Peyer's patch (tissue), 4 donors: Measurements from ENCODE around the gene HLCS. TPM values are rescaled to one million over a fixed set of nuclear protein-coding genes. Genes with fewer than 3 reads are reported as not detected.

Experiments used
- DNase-seq, 3 donors: peaks; one replicate each; pipeline ENCODE4 v3.0.0-alpha.2; 2017 to 2019
- H3K27ac ChIP-seq, 4 donors: fragments of 200-600 bp; sonication (generic); one replicate each; pipeline ENCODE4 v1.5.1; 2016 to 2019
- H3K27me3 ChIP-seq, 2 donors: fragments of 200-600 bp; sonication (generic); one replicate each; pipeline ENCODE4 v1.5.1; 2019
- H3K36me3 ChIP-seq, 3 donors: fragments of 200-600 bp; sonication (generic); one replicate each; pipeline ENCODE4 v1.5.1; 2016 to 2019
- H3K4me1 ChIP-seq, 4 donors: fragments of 200-600 bp; sonication (generic); one replicate each; pipeline ENCODE4 v1.5.1; 2016 to 2019
- H3K4me3 ChIP-seq, 4 donors: fragments of 200-600 bp; sonication (generic); 1 replicate in 3 of 4; 2 replicates in 1 of 4; pipeline ENCODE4 v1.5.1; 2016 to 2019; ENCODE audit warnings: mild to moderate bottlenecking in 1 of 4
- H3K9me3 ChIP-seq, 4 donors: fragments of 200-600 bp; sonication (generic); one replicate each; pipeline ENCODE4 v1.5.1; 2016 to 2019; ENCODE audit warnings: mild to moderate bottlenecking in 1 of 4
- CTCF ChIP-seq, 6 experiments: fragments of 450-650 bp in 4 of 6; fragments of 200-600 bp in 2 of 6; sonication (generic) in 1 of 6; IDR thresholded peaks; one replicate each; pipeline ENCODE4 v1.5.1; 2017 to 2019; ENCODE audit warnings: antibody characterized with exemption in 6 of 6, mild to moderate bottlenecking in 3 of 6, moderate library complexity in 1 of 6
- POLR2A ChIP-seq, 2 donors: fragments of 450-650 bp; IDR thresholded peaks; one replicate each; pipeline ENCODE4 v1.5.1; 2017; ENCODE audit warnings: antibody characterized with exemption in 2 of 2, mild to moderate bottlenecking in 2 of 2, moderate library complexity in 2 of 2
- total RNA-seq, 4 donors: library from RNA; depleted of rRNA; stranded (reverse); fragments of >200 nt; gene quantifications; one replicate each; pipeline ENCODE4 v1.1.0, GENCODE V29; 2016

HLCS gene
- total RNA-seq, 4 donors from 2014 or later = 14.9 to 27.9 (median 24.3) TPM

GRCh38 chr21:36732761-36733160, 233.7 kb downstream of the HLCS start:
- H3K36me3 ChIP-seq = no peaks in the 10 kb centered on the region
- no peak for TF ChIP-seq POLR2A (IDR thresholded peaks at IDR 0.05)
- no peak overlapping the region for H3K27ac ChIP-seq
- DNase-seq = peak in 1 of 3 donors; percentile 5
- H3K9me3 ChIP-seq = no peaks in the 10 kb centered on the region
- H3K27me3 ChIP-seq = no peaks in the 10 kb centered on the region
- H3K4me1 ChIP-seq = no peaks in the 10 kb centered on the region
- H3K4me3 ChIP-seq = no peak overlapping the region

GRCh38 chr21:36732217-36732616, 234.3 kb downstream of the HLCS start:
- no peak overlapping the region for H3K27ac ChIP-seq
- no peaks in the 10 kb centered on the region for H3K9me3 ChIP-seq
- no peak overlapping the region for H3K4me3 ChIP-seq
- H3K27me3 ChIP-seq = no peaks in the 10 kb centered on the region
- no peaks in the 10 kb centered on the region for H3K4me1 ChIP-seq
- TF ChIP-seq CTCF (IDR thresholded peaks at IDR 0.05) (no peak), POLR2A (IDR thresholded peaks at IDR 0.05) (no peak)
- DNase-seq = peak in 1 of 3 donors; percentile 29
- no peaks in the 10 kb centered on the region for H3K36me3 ChIP-seq

GRCh38 chr21:36730291-36731281, 235.9 kb downstream of the HLCS start:
- Histone ChIP-seq H3K27me3 (no peaks in the 10 kb centered on the region), H3K36me3 (no peaks in the 10 kb centered on the region), H3K27ac (no peak overlapping the region), H3K4me1 (no peaks in the 10 kb centered on the region), H3K4me3 (no peak overlapping the region), H3K9me3 (no peaks in the 10 kb centered on the region)
- TF ChIP-seq CTCF (IDR thresholded peaks at IDR 0.05) (no peak), POLR2A (IDR thresholded peaks at IDR 0.05) (no peak)
- peak in 1 of 3 donors; percentile 24 for DNase-seq

DNA sequence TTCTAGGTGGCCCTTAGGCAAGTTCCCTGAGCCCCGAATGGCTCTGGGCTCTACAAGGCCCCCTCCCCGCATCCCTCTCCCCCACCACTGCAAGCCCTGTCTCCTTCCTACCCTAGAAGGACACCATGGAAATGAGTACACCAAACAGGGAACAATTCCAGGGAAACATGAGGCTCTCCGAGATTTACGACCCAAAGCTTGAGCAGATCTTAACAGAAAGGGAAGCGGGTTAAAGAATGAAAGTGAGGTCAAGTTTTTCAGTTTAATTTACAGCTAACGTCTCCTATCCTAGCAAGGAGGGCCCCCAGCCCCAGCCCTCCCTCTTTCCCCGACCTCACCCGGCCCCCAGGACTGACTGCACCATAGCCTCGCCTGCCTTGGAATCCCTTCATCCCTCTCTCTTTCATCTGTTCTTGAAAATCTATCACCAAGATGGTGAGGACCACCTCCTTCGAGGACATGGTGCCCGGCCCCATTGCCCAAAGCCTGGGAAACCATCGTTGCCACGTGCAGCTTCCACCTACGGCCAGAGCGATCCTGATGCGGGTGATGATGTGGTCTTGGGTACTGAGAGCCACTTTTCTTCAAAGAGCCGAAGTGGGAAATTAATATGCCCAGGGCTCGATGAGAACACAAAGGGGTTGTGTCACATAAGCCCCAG, 237.0 kb downstream of the HLCS start:
- H3K27me3 ChIP-seq = no peaks in the 10 kb centered on the region
- no peak overlapping the region for H3K4me3 ChIP-seq
- H3K27ac ChIP-seq = no peak overlapping the region
- peak in 1 of 3 donors; percentile 19 for DNase-seq
- TF ChIP-seq CTCF (IDR thresholded peaks at IDR 0.05) (no peak), POLR2A (IDR thresholded peaks at IDR 0.05) (no peak)
- H3K36me3 ChIP-seq = no peaks in the 10 kb centered on the region
- no peaks in the 10 kb centered on the region for H3K9me3 ChIP-seq
- no peaks in the 10 kb centered on the region for H3K4me1 ChIP-seq

GRCh38 chr21:36728371-36729111, 237.9 kb downstream of the HLCS start:
- Histone ChIP-seq H3K27ac (no peak overlapping the region), H3K9me3 (no peaks in the 10 kb centered on the region), H3K27me3 (no peaks in the 10 kb centered on the region), H3K36me3 (no peaks in the 10 kb centered on the region), H3K4me1 (no peaks in the 10 kb centered on the region), H3K4me3 (no peak overlapping the region)
- TF ChIP-seq POLR2A (IDR thresholded peaks at IDR 0.05) = no peak
- no peak for TF ChIP-seq CTCF (IDR thresholded peaks at IDR 0.05)
- DNase-seq = peak in 1 of 3 donors; percentile 33
